Caki2 (cell line): ENCODE results near the gene AHCYL2. TPM values are rescaled to one million over a fixed set of nuclear protein-coding genes. Genes with fewer than 3 reads are reported as not detected.

ENCODE experiments used
- total RNA-seq: library from RNA; depleted of rRNA; stranded (reverse); fragments of >200 nt; shearing (Covaris generic); gene quantifications from 2 replicates; pipeline ENCODE4 v1.2.3, GENCODE V29; 2014; ENCODE audit warnings: low replicate concordance; rRNA removed

The AHCYL2 gene
- total RNA-seq, 1 experiment from 2014 or later, result 3.9 TPM

Other genes starting within 250 kb of the AHCYL2 start
- 50.5 and 56.6 TPM in 2 replicates for gene TNPO3, start 169.9 kb upstream of the AHCYL2 start, total RNA-seq
- gene TSPAN33, start 80.3 kb upstream of the AHCYL2 start, total RNA-seq, result 54.4 and 68.1 TPM in 2 replicates
- gene SMO, start 36.4 kb upstream of the AHCYL2 start, total RNA-seq, result 47.7 and 62.3 TPM in 2 replicates
- 1.7 and 1.9 TPM in 2 replicates for gene STRIP2, start 209.4 kb downstream of the AHCYL2 start, total RNA-seq